Measurements from ENCODE around the gene HOXA9. TPM values are rescaled to one million over a fixed set of nuclear protein-coding genes. Genes with fewer than 3 reads are reported as not detected.

The HOXA9 gene
- total and polyA plus RNA-seq, 2 of the 8 experiments (the other 6 are each of a cell fraction or from before 2014, with no cell fraction given) = not detected

- no peaks in the 10 kb centered on the region for H3K79me1 ChIP-seq (ENCODE audit: low read depth, low read length)
- no peak overlapping the region for H4K91ac ChIP-seq (replicated peaks; ENCODE audit: insufficient read length, low read length)
- H4K8ac ChIP-seq (ENCODE audit: extremely low read depth, insufficient read depth, low read length) = no peak overlapping the region
- H3K23ac ChIP-seq (ENCODE audit: insufficient read length) = no peak overlapping the region
- H3K27me3 ChIP-seq (replicated peaks in 1 of 4; ENCODE audit: control insufficient read depth in 3 of 4, extremely low read depth in 1 of 4, insufficient read depth in 3 of 4, low read length in 3 of 4) = peaks cover 99 to 100% (median 100%) of the 10 kb centered on the region in 4 experiments
- no peak overlapping the region for H2BK120ac ChIP-seq (replicated peaks; ENCODE audit: low read depth, low read length)
- no peak overlapping the region for H2BK20ac ChIP-seq (ENCODE audit: low read length)
- no peaks in the 10 kb centered on the region; the same call in 1 of the 2 replicates for H3K23me2 ChIP-seq (ENCODE audit: low read depth, low read length)
- 16% methylated on average over 40 of the region's 40 CpGs; no CpG with 5 or more reads in 1 of the 2 experiments for WGBS, 2 experiments (ENCODE audit: extremely low coverage in 1 of 2, insufficient coverage in 1 of 2, insufficient read length in 1 of 2, insufficient replicate concordance in 2 of 2, low coverage in 1 of 2, low lambda C conversion rate in 2 of 2, missing lambda C conversion rate in 1 of 2)
- ChIA-PET POLR2A (ENCODE audit: partially characterized antibody) (no interaction called here), CTCF (ENCODE audit: partially characterized antibody) (interaction anchor here (1.0 to 5.4 kb wide), 9 partner anchors 11 to 85 kb away, joined by 3 to 20 read pairs (median 6); partner anchors contain the start of genes EVX1, HOXA5 and HOXA9)
- H2AFZ ChIP-seq (ENCODE audit: low read length) = no peak overlapping the region
- no peak overlapping the region for H3K14ac ChIP-seq (ENCODE audit: insufficient read length)
- H2AK5ac ChIP-seq (ENCODE audit: low read depth, low read length) = no peak overlapping the region
- peaks cover 44 to 56% of the 10 kb centered on the region in 2 experiments for H4K20me1 ChIP-seq (replicated peaks in 1 of 2; ENCODE audit: control insufficient read depth in 1 of 2, insufficient read depth in 2 of 2, low read length in 2 of 2)
- DNase-seq (ENCODE audit: low read depth in 1 of 2, low spot score in 2 of 2) (peak in 1 of 2 experiments; percentile 56), FAIRE-seq (no peak)
- H3K36me3 ChIP-seq (ENCODE audit: control insufficient read depth in 2 of 4, insufficient read depth in 4 of 4, low read length in 3 of 4) = peaks cover 0 to 18% (median 0%) of the 10 kb centered on the region in 4 experiments; a peak in 1 of 8 replicates
- H3K4me2 ChIP-seq (ENCODE audit: insufficient read depth in 1 of 2, low read depth in 2 of 2, low read length in 2 of 2) = no peak overlapping the region
- H3K9me3 ChIP-seq (ENCODE audit: insufficient read depth in 2 of 2, low read depth in 1 of 2, low read length in 1 of 2) = no peaks in the 10 kb centered on the region; a peak in 1 of 4 replicates
- no peaks in the 10 kb centered on the region for H3K79me2 ChIP-seq (ENCODE audit: control insufficient read depth in 1 of 2, insufficient read depth in 2 of 2, low read length in 2 of 2)
- no peak overlapping the region for H2BK5ac ChIP-seq (ENCODE audit: low read depth, low read length)
- H2BK15ac ChIP-seq (ENCODE audit: low read length) = peak overlapping the region; percentile 75; the same call in 1 of the 2 replicates
- H3K18ac ChIP-seq (ENCODE audit: extremely low read depth, low read length) = no peak overlapping the region
- no peak overlapping the region for H3K9ac ChIP-seq (replicated peaks in 1 of 4; ENCODE audit: extremely low read depth in 1 of 4, low read depth in 3 of 4, low read length in 3 of 4)
- H2BK12ac ChIP-seq (ENCODE audit: low read depth, low read length) = no peak overlapping the region
- H4K5ac ChIP-seq (ENCODE audit: insufficient read length, low read depth, low read length) = no peak overlapping the region
- H3K4ac ChIP-seq (replicated peaks; ENCODE audit: insufficient read length, low read depth, low read length) = no peak overlapping the region
- no peak overlapping the region for H3K4me3 ChIP-seq (ENCODE audit: extremely low read depth in 1 of 4, insufficient read depth in 2 of 4, low read depth in 3 of 4, low read length in 4 of 4)
- no peak overlapping the region for H3K56ac ChIP-seq (replicated peaks; ENCODE audit: insufficient read length, low read depth, low read length)
- H3K4me1 ChIP-seq (replicated peaks in 1 of 4; ENCODE audit: control insufficient read depth in 3 of 4, insufficient read depth in 4 of 4, low read length in 3 of 4) = peaks cover 4 to 11% (median 5%) of the 10 kb centered on the region in 4 experiments; a peak in 5 of 7 replicates
- H3K27ac ChIP-seq (ENCODE audit: low read depth, low read length) = no peak overlapping the region
- TF ChIP-seq CTBP2 (IDR thresholded peaks at IDR 0.05; ENCODE audit: borderline replicate concordance, insufficient read depth, insufficient read length, low read length) (no peak), BCL11A (IDR thresholded peaks at IDR 0.05; ENCODE audit: low read depth in 2 of 2, low read length in 2 of 2) (no peak), FOSL1 (IDR thresholded peaks at IDR 0.05; ENCODE audit: insufficient read depth, low read depth, low read length) (no peak), RAD21 (IDR thresholded peaks at IDR 0.05 in 1 of 2, conservative IDR thresholded peaks at IDR 0.05 in 1 of 2; ENCODE audit: low read depth in 2 of 2, low read length in 2 of 2) (no peak), RFX5 (IDR thresholded peaks at IDR 0.05; ENCODE audit: borderline replicate concordance, low read depth, low read length) (no peak), POU5F1 (IDR thresholded peaks at IDR 0.05; ENCODE audit: low read depth, low read length) (no peak), CBX8 (IDR thresholded peaks at IDR 0.05; ENCODE audit: borderline replicate concordance, low read depth, low read length) (peak; percentile 80; the same call in 1 of the 2 replicates), SUZ12 (IDR thresholded peaks at IDR 0.05; ENCODE audit: low read length) (peak; percentile 90), EZH2 (IDR thresholded peaks at IDR 0.05; ENCODE audit: low read depth, low read length, severe bottlenecking) (peak; percentile 95), SP4 (IDR thresholded peaks at IDR 0.05; ENCODE audit: low read length) (no peak), CBX5 (IDR thresholded peaks at IDR 0.05; ENCODE audit: low read depth, low read length) (no peak)
Observed at GRCh38 chr7:27175626-27176523, 10.5 kb upstream of the HOXA9 start.

Measured in H1 (cell line).